Fibroblast of the aortic adventitia (primary cell): ENCODE measurements around the gene MMAB. TPM values are rescaled to one million over a fixed set of nuclear protein-coding genes. Genes with fewer than 3 reads are reported as not detected.

Source experiments
- DNase-seq: peaks from one replicate; pipeline ENCODE4 v3.0.0-alpha.2; 2010; ENCODE audit warnings: low read depth
- H3K4me3 ChIP-seq: 2 replicates; pipeline ENCODE4 v1.5.1; 2011; ENCODE audit warnings: low read depth, mild to moderate bottlenecking, control low read depth, low read length, moderate library complexity
- total RNA-seq: library from RNA; depleted of rRNA; stranded (reverse); fragments of >200 nt; gene quantifications from 2 replicates; pipeline ENCODE4 v1.2.3, GENCODE V29; 2012; ENCODE audit warnings: low replicate concordance
- TF ChIP-seq, protein P1 (sequence below): IDR thresholded peaks from 2 replicates; pipeline ENCODE4 v1.5.1; 2011; ENCODE audit warnings: mild to moderate bottlenecking, low read length, control low read depth, inconsistent platforms; ENCODE audit not compliant: insufficient read depth

Gene MMAB
- total RNA-seq, 1 donor, result 22.0 TPM

DNA sequence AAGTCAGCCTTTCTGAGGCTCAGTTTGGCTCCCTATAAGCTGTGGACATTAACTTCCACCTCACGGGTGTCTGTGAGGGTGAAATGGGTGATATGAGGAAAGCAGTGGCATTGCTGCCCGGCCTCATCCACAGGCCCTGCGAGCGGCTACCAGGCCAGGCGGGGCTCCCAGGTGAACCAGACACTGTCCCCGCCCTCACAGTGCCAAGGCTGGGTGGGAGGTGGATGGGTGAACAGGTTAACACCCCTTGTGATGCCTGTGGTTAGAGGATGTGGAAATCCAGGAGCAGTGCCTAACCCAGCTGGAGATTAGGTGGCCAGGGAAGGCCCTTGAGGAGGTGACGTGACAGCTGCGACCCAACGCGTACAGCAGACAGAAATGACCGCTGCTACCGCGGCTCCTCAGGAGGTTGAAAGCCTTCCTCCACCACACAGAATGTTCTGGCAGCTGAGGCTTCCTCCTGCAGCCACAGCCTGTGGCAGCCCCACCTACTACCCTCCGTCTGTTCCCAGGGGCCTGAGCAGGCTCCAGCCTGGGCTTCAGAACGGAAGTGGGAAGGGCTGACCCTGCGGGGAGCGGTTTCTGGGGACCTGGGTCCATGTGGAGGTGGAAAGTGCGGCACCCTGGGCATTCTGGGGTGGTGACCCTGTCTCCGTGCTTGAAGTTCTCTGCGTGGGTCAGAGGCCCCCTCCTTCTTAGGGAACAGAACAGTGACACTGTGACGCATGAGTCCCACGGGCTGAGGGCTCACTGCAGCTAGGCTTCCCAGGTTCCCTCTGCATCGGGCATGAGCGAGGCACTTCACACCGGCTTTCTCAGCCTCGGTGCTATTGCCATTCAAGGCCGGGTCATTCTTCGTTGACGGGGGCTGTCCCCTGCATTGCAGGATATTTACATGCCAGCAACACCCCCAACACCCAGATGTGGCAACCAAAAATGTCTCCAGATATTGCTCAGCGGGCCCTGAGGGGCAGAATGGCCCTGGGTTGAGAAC, 9.7 kb downstream of the MMAB start:
- TF ChIP-seq, protein P1, sequence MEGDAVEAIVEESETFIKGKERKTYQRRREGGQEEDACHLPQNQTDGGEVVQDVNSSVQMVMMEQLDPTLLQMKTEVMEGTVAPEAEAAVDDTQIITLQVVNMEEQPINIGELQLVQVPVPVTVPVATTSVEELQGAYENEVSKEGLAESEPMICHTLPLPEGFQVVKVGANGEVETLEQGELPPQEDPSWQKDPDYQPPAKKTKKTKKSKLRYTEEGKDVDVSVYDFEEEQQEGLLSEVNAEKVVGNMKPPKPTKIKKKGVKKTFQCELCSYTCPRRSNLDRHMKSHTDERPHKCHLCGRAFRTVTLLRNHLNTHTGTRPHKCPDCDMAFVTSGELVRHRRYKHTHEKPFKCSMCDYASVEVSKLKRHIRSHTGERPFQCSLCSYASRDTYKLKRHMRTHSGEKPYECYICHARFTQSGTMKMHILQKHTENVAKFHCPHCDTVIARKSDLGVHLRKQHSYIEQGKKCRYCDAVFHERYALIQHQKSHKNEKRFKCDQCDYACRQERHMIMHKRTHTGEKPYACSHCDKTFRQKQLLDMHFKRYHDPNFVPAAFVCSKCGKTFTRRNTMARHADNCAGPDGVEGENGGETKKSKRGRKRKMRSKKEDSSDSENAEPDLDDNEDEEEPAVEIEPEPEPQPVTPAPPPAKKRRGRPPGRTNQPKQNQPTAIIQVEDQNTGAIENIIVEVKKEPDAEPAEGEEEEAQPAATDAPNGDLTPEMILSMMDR, result no peak
- no peak for DNase-seq
- no peak overlapping the region for H3K4me3 ChIP-seq

- TF ChIP-seq, protein P1, result no peak
- no peak overlapping the region for H3K4me3 ChIP-seq
- no peak for DNase-seq
Measured at GRCh38 chr12:109562871-109563270, 10.4 kb downstream of the MMAB start.

DNA sequence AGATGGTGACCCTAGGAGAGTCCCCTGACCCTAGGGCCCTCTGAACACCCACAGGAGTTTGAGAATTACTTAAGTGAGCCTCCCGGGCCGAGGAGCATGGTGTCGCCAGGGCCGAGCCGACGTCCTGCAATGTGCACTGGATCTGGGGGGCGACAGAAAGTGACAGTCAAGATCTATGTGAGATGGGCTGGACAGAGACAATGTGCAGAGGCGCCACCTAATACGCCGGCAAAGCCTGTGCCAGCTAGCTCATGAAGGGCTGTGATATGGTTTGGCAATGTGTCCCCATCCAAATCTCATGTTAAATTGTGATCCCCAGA, 11.6 kb downstream of the MMAB start:
- TF ChIP-seq, protein P1, result no peak
- no peak for DNase-seq
- no peak overlapping the region for H3K4me3 ChIP-seq

DNA sequence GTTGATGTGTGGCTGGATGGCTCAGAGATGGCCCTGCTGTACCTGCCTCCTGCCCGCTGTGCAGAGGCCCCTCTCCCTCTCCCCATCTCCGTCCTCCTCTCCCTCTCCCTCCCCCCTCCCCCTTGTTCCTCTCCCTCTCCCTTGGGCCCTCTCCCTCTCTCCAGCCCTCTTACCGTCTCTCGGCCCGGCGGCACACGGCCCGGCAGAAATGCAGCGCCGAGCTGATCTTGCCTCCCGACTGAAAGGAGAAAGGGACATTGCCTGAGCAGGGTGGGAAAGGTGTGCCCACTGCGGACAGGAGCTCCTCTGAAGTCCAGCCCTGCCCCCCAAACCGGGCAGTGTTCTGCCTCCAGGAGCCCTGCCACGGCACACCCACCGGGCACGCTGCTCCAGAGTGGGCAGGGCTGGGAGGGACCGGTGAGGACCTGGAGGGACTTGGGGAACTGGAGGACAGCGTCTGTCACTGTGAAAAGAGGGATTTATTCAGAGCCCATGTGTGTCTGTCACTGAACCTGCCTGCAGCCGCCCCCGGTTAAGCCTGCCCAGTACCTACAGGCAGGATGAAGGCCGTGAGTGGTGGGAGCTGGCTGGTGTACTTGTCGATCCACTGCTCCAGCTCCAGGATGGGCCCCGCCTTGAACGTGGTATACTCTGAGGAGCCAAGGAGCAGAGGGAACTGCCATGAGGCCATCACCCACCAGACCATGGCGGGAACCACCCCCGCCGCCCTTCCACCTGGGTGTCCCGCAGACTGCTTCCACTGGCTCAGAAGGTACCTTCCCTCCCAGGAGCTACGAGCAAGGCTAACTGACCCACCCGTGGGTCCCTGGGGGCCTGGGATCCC, 12.2 kb downstream of the MMAB start:
- DNase-seq, result no peak
- H3K4me3 ChIP-seq, result no peak overlapping the region
- TF ChIP-seq, protein P1, result no peak

DNA sequence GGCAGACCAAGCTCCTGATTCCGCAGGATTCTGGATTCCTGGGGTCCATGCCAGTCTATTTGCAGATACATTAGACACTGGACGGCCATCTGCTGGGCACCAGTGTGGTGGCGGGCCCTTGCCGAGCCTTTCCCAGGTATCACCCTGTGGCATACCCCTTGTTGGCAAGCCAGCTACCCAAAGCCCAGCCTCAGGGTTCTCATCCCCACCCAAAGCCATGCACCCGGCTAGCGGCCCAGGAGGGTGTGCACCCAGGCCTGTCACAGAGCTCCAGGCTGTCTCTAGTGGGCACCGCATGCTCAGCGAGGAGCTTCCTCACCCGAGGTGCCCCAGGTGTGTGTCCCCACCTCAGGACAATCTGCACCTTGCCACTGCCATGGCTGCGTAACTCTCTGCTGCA, 13.7 kb downstream of the MMAB start:
- TF ChIP-seq, protein P1, result no peak
- no peak overlapping the region for H3K4me3 ChIP-seq
- DNase-seq, result no peak

GRCh38 chr12:109559200-109559505, 14.2 kb downstream of the MMAB start:
- H3K4me3 ChIP-seq, result no peak overlapping the region
- TF ChIP-seq, protein P1, result no peak
- no peak for DNase-seq
